GM12874 (cell line): ENCODE measurements around the gene RPS6KB2.

Experiments
- TF ChIP-seq, protein P1 (sequence below): IDR thresholded peaks from 2 replicates; pipeline ENCODE4 v1.5.1; 2011; ENCODE audit warnings: low read depth, mild to moderate bottlenecking, control low read depth, low read length, moderate library complexity; ENCODE audit not compliant: insufficient read depth

Gene RPS6KB2

GRCh38 chr11:67433536-67434394, 5.5 kb downstream of the RPS6KB2 start:
- TF ChIP-seq, protein P1, sequence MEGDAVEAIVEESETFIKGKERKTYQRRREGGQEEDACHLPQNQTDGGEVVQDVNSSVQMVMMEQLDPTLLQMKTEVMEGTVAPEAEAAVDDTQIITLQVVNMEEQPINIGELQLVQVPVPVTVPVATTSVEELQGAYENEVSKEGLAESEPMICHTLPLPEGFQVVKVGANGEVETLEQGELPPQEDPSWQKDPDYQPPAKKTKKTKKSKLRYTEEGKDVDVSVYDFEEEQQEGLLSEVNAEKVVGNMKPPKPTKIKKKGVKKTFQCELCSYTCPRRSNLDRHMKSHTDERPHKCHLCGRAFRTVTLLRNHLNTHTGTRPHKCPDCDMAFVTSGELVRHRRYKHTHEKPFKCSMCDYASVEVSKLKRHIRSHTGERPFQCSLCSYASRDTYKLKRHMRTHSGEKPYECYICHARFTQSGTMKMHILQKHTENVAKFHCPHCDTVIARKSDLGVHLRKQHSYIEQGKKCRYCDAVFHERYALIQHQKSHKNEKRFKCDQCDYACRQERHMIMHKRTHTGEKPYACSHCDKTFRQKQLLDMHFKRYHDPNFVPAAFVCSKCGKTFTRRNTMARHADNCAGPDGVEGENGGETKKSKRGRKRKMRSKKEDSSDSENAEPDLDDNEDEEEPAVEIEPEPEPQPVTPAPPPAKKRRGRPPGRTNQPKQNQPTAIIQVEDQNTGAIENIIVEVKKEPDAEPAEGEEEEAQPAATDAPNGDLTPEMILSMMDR = no peak

DNA sequence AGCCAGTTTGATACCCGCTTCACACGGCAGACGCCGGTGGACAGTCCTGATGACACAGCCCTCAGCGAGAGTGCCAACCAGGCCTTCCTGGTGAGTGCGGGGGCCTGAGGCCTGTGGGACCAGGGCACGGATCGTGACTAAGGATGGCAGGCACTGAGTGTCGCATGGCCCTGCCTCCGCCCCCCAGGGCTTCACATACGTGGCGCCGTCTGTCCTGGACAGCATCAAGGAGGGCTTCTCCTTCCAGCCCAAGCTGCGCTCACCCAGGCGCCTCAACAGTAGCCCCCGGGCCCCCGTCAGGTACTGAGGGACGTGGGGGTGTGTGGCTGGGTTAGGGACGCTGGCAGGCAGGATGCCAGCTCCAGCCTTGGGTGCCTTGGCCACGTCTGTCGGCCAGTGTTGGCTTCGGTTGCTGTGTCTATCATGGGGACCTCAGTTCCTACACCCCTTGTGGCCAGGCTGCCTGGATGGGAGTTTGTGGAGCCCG, 6.1 kb downstream of the RPS6KB2 start:
- TF ChIP-seq, protein P1 = no peak

GRCh38 chr11:67435031-67435726, 6.9 kb downstream of the RPS6KB2 start:
- TF ChIP-seq, protein P1 = no peak

DNA sequence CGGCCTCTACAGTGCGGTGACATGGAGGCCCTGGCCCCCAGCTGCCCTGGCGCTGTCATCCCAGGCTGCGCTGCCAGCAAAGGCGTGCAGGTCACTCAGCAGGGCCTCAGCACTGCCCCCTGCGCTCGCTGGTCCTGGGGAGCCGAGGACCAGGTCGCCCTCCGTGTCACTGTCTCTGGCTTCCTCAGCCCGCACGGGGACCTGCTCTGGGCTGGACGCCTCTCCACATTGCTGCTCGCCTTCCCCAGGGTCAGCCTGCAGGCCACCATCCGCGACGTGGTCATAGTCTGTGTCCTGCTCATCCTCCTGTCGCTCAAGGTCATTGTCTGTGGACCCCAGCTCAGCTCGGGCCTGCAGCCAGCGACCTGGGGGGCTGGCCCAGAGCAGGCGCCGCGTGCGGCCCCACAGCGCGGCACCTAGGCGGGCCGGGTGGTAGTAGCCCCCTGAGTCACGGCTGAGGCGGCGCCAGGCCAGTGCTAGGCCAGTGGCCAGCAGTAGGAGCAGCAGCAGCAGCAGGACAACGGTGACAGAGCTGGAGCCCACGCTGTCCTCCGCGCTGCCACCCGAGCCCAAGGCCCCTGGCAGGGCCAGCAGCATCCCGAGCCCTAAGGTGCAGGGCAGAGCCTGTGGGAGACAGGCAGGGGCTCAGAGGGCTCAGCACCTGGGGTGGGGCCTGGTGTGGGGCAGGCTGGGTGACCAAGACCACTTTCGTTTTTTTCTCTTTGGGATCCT, 7.6 kb downstream of the RPS6KB2 start:
- TF ChIP-seq, protein P1 = no peak

GRCh38 chr11:67436459-67437081, 8.3 kb downstream of the RPS6KB2 start:
- TF ChIP-seq, protein P1 = no peak

- TF ChIP-seq, protein P1 = no peak
Measured at GRCh38 chr11:67437082-67437808, 9.0 kb downstream of the RPS6KB2 start, which contains the start of gene PTPRCAP. PTPRCAP (minus strand) TSS chr11:67437682; CDS start chr11:67437619, 63 bp downstream.
